ENCODE measurements around the gene ASCL3.

DNA sequence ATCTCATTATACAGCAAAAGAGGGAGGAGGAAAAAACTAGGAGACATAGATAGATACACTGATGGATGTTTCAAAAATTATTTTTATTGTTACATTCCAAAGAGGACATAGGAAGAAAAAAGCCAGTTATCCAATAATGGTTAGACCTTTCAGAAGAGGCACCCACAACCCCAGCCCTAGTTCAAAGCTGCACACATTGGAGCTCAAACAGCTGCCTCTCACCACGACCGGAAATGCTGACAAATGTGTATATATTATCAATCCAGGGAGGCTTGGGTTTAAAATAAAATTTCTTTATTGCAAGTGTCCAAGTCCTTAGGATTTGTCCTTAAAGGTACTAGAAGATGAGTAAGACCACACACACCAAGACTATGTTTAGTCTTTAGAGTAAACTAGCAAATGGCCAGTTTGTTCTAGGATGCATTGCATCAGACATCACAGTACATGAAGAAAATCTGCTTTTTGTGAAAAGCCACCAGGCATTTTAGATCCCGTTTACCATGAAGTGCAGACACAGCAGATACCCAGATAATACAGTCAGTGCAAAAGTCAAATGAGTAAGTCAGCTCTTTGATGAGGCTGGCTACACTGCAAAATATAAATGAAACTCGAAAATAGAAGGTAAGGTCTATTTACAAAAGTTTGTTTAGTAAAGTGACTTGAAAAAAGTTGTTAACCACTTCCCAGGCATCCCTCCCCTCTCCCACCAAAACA is 4.6 kb upstream of the ASCL3 start:
- TF ChIP-seq, protein P1, sequence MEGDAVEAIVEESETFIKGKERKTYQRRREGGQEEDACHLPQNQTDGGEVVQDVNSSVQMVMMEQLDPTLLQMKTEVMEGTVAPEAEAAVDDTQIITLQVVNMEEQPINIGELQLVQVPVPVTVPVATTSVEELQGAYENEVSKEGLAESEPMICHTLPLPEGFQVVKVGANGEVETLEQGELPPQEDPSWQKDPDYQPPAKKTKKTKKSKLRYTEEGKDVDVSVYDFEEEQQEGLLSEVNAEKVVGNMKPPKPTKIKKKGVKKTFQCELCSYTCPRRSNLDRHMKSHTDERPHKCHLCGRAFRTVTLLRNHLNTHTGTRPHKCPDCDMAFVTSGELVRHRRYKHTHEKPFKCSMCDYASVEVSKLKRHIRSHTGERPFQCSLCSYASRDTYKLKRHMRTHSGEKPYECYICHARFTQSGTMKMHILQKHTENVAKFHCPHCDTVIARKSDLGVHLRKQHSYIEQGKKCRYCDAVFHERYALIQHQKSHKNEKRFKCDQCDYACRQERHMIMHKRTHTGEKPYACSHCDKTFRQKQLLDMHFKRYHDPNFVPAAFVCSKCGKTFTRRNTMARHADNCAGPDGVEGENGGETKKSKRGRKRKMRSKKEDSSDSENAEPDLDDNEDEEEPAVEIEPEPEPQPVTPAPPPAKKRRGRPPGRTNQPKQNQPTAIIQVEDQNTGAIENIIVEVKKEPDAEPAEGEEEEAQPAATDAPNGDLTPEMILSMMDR (IDR thresholded peaks at IDR 0.05; ENCODE audit: low read length), result no peak
- no peak for TF ChIP-seq EZH2 (optimal IDR thresholded peaks at IDR 0.05; ENCODE audit: low read depth, low read length)
- TF ChIP-seq EZH2phosphoT487 (IDR thresholded peaks at IDR 0.05; ENCODE audit: low read length), result no peak

All from MM.1S (cell line).